Transverse colon (tissue), 4 donors: Measurements from ENCODE around the gene CXXC4.

Experiments
- CTCF ChIP-seq, 5 experiments: fragments of 200-600 bp in 3 of 5; fragments of 450-650 bp in 2 of 5; sonication (generic) in 3 of 5; IDR thresholded peaks; 1 replicate in 2 of 5; 2 replicates in 3 of 5; pipeline ENCODE4 v1.5.1; 2016 to 2017; ENCODE audit warnings: antibody characterized with exemption in 5 of 5, inconsistent platforms in 3 of 5, mild to moderate bottlenecking in 2 of 5, moderate library complexity in 1 of 5
- POLR2A ChIP-seq: fragments of 450-650 bp; IDR thresholded peaks from one replicate; pipeline ENCODE4 v1.6.1; 2016; ENCODE audit warnings: antibody characterized with exemption, mild to moderate bottlenecking, moderate library complexity
- POLR2AphosphoS5 ChIP-seq, 3 donors: sonication (generic); formaldehyde crosslinking; IDR thresholded peaks; one replicate each; pipeline ENCODE4 v1.6.1; 2016; ENCODE audit warnings: antibody characterized with exemption in 3 of 3

GRCh38 chr4:104420766-104421165 lies 73.9 kb downstream of the CXXC4 start:
- TF ChIP-seq CTCF (IDR thresholded peaks at IDR 0.05) (no peak), POLR2AphosphoS5 (IDR thresholded peaks at IDR 0.05) (no peak), POLR2A (no peak)
